Activated naive CD4-positive, alpha-beta T cell treated with anti-CD3 and anti-CD28 coated beads for 36 hours (primary cell): Measurements from ENCODE around the gene KIAA1549. TPM values are rescaled to one million over a fixed set of nuclear protein-coding genes. Genes with fewer than 3 reads are reported as not detected.

Source experiments
- total RNA-seq, 2 experiments: library from RNA; stranded (reverse); gene quantifications; one replicate each; pipeline ENCODE4 v1.2.3, GENCODE V29; 2021

The KIAA1549 gene
- total RNA-seq, 2 experiments from 2014 or later: 0.60 to 0.67 TPM

Other genes starting within 250 kb of the KIAA1549 start
- gene TMEM213, start 183.4 kb downstream of the KIAA1549 start, total RNA-seq: not detected
- gene ATP6V0A4, start 183.2 kb downstream of the KIAA1549 start, total RNA-seq: not detected
- 1 to 10 TPM; 4.5 to 5.1 TPM for gene ZC3HAV1L, start 54.7 kb upstream of the KIAA1549 start, total RNA-seq
- 100 to 1,000 TPM; 131 to 134 TPM for gene ZC3HAV1, start 128.3 kb upstream of the KIAA1549 start, total RNA-seq
- 10 to 100 TPM in 1 of 2 experiments, 1 to 10 TPM in 1; 9.7 to 10.6 TPM for gene UBN2, start 249.8 kb upstream of the KIAA1549 start, total RNA-seq